NT2/D1 (cell line): ENCODE results near the gene TWF1.

Experiments
- DNase-seq: peaks from one replicate; pipeline ENCODE4 v3.0.0-alpha.2; 2011; ENCODE audit warnings: low read depth, low spot score
- H3K27me3 ChIP-seq: 2 replicates; pipeline ENCODE4 v1.6.0; 2011; ENCODE audit warnings: mild to moderate bottlenecking; ENCODE audit not compliant: insufficient read length, insufficient read depth
- H3K36me3 ChIP-seq: 2 replicates; pipeline ENCODE4 v1.6.1; 2011; ENCODE audit warnings: mild to moderate bottlenecking, low read length, mixed read lengths; ENCODE audit not compliant: insufficient read depth, insufficient read length
- H3K4me1 ChIP-seq: 2 replicates; pipeline ENCODE4 v1.5.1; 2011; ENCODE audit not compliant: insufficient read depth, insufficient read length
- H3K4me3 ChIP-seq: 2 replicates; pipeline ENCODE4 v1.5.1; 2011; ENCODE audit warnings: low read depth; ENCODE audit not compliant: insufficient read length
- H3K9ac ChIP-seq: 2 replicates; pipeline ENCODE4 v1.6.0; 2011; ENCODE audit warnings: low read depth; ENCODE audit not compliant: insufficient read length
- H3K9me3 ChIP-seq: 2 replicates; pipeline ENCODE4 v1.5.1; 2011; ENCODE audit warnings: mild to moderate bottlenecking, low read length; ENCODE audit not compliant: insufficient read depth
- SUZ12 ChIP-seq: IDR thresholded peaks from 2 replicates; pipeline ENCODE4 v1.6.1; 2011; ENCODE audit not compliant: insufficient read length, insufficient read depth; ENCODE audit errors: extremely low read depth
- YY1 ChIP-seq: IDR thresholded peaks from 2 replicates; pipeline ENCODE4 v1.6.1; 2011; ENCODE audit not compliant: insufficient read length, insufficient read depth
- ZNF274 ChIP-seq: IDR thresholded peaks from 2 replicates; pipeline ENCODE4 v1.6.1; 2011; ENCODE audit warnings: mild to moderate bottlenecking, low read depth, low read length

The TWF1 gene

GRCh38 chr12:43797561-43798217 lies 8.4 kb downstream of the TWF1 start:
- Histone ChIP-seq H3K9me3 (no peaks in the 10 kb centered on the region), H3K36me3 (peaks cover 80% of the 10 kb centered on the region), H3K27me3 (no peaks in the 10 kb centered on the region), H3K4me1 (no peaks in the 10 kb centered on the region), H3K4me3 (no peak overlapping the region), H3K9ac (no peak overlapping the region)
- TF ChIP-seq SUZ12, result no peak
- TF ChIP-seq ZNF274, result no peak
- TF ChIP-seq YY1, result no peak
- no peak for DNase-seq

- Histone ChIP-seq H3K9me3 (no peaks in the 10 kb centered on the region), H3K27me3 (no peaks in the 10 kb centered on the region), H3K4me3 (no peak overlapping the region), H3K36me3 (peaks cover 63% of the 10 kb centered on the region), H3K9ac (no peak overlapping the region), H3K4me1 (no peaks in the 10 kb centered on the region)
- no peak for DNase-seq
- TF ChIP-seq YY1 (no peak), ZNF274 (no peak), SUZ12 (no peak)
These were observed 10.3 kb downstream of the TWF1 start for GRCh38 chr12:43795716-43796280.

GRCh38 chr12:43789941-43790340 lies 16.2 kb downstream of the TWF1 start:
- peaks cover 11% of the 10 kb centered on the region for H3K36me3 ChIP-seq
- no peak for DNase-seq
- H3K4me3 ChIP-seq, result no peak overlapping the region
- no peaks in the 10 kb centered on the region for H3K27me3 ChIP-seq
- no peak for TF ChIP-seq YY1
- TF ChIP-seq SUZ12, result no peak
- no peak for TF ChIP-seq ZNF274
- no peaks in the 10 kb centered on the region for H3K9me3 ChIP-seq
- H3K9ac ChIP-seq, result no peak overlapping the region
- H3K4me1 ChIP-seq, result no peaks in the 10 kb centered on the region

GRCh38 chr12:43786899-43787693 lies 19.0 kb downstream of the TWF1 start:
- TF ChIP-seq YY1, result no peak
- TF ChIP-seq ZNF274, result no peak
- TF ChIP-seq SUZ12, result no peak
- H3K27me3 ChIP-seq, result no peaks in the 10 kb centered on the region

GRCh38 chr12:43776498-43776897 lies 29.6 kb downstream of the TWF1 start:
- Histone ChIP-seq H3K27me3 (no peaks in the 10 kb centered on the region), H3K9ac (no peak overlapping the region), H3K9me3 (no peaks in the 10 kb centered on the region), H3K4me3 (no peak overlapping the region), H3K36me3 (peaks cover 9% of the 10 kb centered on the region), H3K4me1 (no peaks in the 10 kb centered on the region)
- peak; percentile 22 for DNase-seq
- TF ChIP-seq ZNF274 (no peak), SUZ12 (no peak), YY1 (no peak)

More at GRCh38 chr12:43786899-43787693, 19.0 kb downstream of the TWF1 start:
- no peak overlapping the region for H3K9ac ChIP-seq
- no peak for DNase-seq
- no peaks in the 10 kb centered on the region for H3K9me3 ChIP-seq
- H3K36me3 ChIP-seq, result peaks cover 9% of the 10 kb centered on the region
- no peak overlapping the region for H3K4me3 ChIP-seq
- H3K4me1 ChIP-seq, result no peaks in the 10 kb centered on the region

- H3K4me1 ChIP-seq, result no peaks in the 10 kb centered on the region
- H3K4me3 ChIP-seq, result no peak overlapping the region
- no peaks in the 10 kb centered on the region for H3K36me3 ChIP-seq
- no peaks in the 10 kb centered on the region for H3K27me3 ChIP-seq
- H3K9me3 ChIP-seq, result no peaks in the 10 kb centered on the region; the same call in 1 of the 2 replicates
- no peak overlapping the region for H3K9ac ChIP-seq
- no peak for DNase-seq
- no peak for TF ChIP-seq ZNF274
- TF ChIP-seq SUZ12, result no peak
- TF ChIP-seq YY1, result no peak
These were observed 39.8 kb downstream of the TWF1 start for GRCh38 chr12:43766291-43766690.

GRCh38 chr12:43764528-43764927 lies 41.6 kb downstream of the TWF1 start:
- TF ChIP-seq YY1 (no peak), SUZ12 (no peak), ZNF274 (no peak)
- Histone ChIP-seq H3K4me3 (no peak overlapping the region), H3K9ac (no peak overlapping the region), H3K4me1 (no peaks in the 10 kb centered on the region), H3K27me3 (no peaks in the 10 kb centered on the region), H3K9me3 (no peaks in the 10 kb centered on the region), H3K36me3 (no peaks in the 10 kb centered on the region)
- no peak for DNase-seq
